Activated naive CD8-positive, alpha-beta T cell treated with anti-CD3 and anti-CD28 coated beads for 36 hours (primary cell): ENCODE results near the gene LRMDA. TPM values are rescaled to one million over a fixed set of nuclear protein-coding genes. Genes with fewer than 3 reads are reported as not detected.

ENCODE experiments used
- DNase-seq: peaks from one replicate; pipeline ENCODE4 v3.0.0; 2021
- H3K27ac Mint-ChIP-seq: one replicate; pipeline ENCODE4 v1.8.0; 2022; ENCODE audit warnings: mild to moderate bottlenecking, moderate library complexity, mixed read lengths
- H3K27me3 Mint-ChIP-seq: one replicate; pipeline ENCODE4 v1.8.0; 2022; ENCODE audit warnings: mild to moderate bottlenecking, mixed read lengths
- H3K36me3 Mint-ChIP-seq: one replicate; pipeline ENCODE4 v1.8.0; 2021; ENCODE audit warnings: mild to moderate bottlenecking, mixed read lengths
- H3K4me1 Mint-ChIP-seq: one replicate; pipeline ENCODE4 v1.8.0; 2021; ENCODE audit warnings: mixed read lengths
- H3K4me3 Mint-ChIP-seq: one replicate; pipeline ENCODE4 v1.8.0; 2022; ENCODE audit warnings: mild to moderate bottlenecking, moderate library complexity, mixed read lengths
- H3K9me3 Mint-ChIP-seq: one replicate; pipeline ENCODE4 v1.8.0; 2022; ENCODE audit warnings: mixed read lengths
- total RNA-seq, 2 experiments: library from RNA; stranded (reverse); gene quantifications; one replicate each; pipeline ENCODE4 v1.2.3, GENCODE V29; 2021

LRMDA gene
- total RNA-seq, 2 experiments from 2014 or later = not detected

- DNase-seq = no peak
- Mint-ChIP-seq H3K36me3 (no peaks in the 10 kb centered on the region), H3K27ac (no peak overlapping the region), H3K4me3 (no peak overlapping the region), H3K4me1 (no peaks in the 10 kb centered on the region), H3K27me3 (peaks cover 4% of the 10 kb centered on the region), H3K9me3 (no peaks in the 10 kb centered on the region)
Measured at GRCh38 chr10:76433161-76434005, 1002.0 kb downstream of the LRMDA start.

GRCh38 chr10:76435157-76435556 is 1003.7 kb downstream of the LRMDA start:
- no peak for DNase-seq
- H3K4me1 Mint-ChIP-seq = no peaks in the 10 kb centered on the region
- H3K9me3 Mint-ChIP-seq = no peaks in the 10 kb centered on the region
- H3K4me3 Mint-ChIP-seq = no peak overlapping the region
- H3K27me3 Mint-ChIP-seq = no peaks in the 10 kb centered on the region
- H3K27ac Mint-ChIP-seq = no peak overlapping the region
- H3K36me3 Mint-ChIP-seq = no peaks in the 10 kb centered on the region

- Mint-ChIP-seq H3K27ac (no peak overlapping the region), H3K36me3 (no peaks in the 10 kb centered on the region), H3K27me3 (no peaks in the 10 kb centered on the region), H3K4me3 (no peak overlapping the region), H3K4me1 (no peaks in the 10 kb centered on the region), H3K9me3 (no peaks in the 10 kb centered on the region)
- no peak for DNase-seq
Measured at GRCh38 chr10:76436401-76436811, 1005.0 kb downstream of the LRMDA start.

GRCh38 chr10:76436981-76437380 is 1005.6 kb downstream of the LRMDA start:
- Mint-ChIP-seq H3K9me3 (no peaks in the 10 kb centered on the region), H3K27ac (no peak overlapping the region)

GRCh38 chr10:76440426-76440825 is 1009.0 kb downstream of the LRMDA start:
- no peaks in the 10 kb centered on the region for H3K4me1 Mint-ChIP-seq
- no peaks in the 10 kb centered on the region for H3K27me3 Mint-ChIP-seq
- no peaks in the 10 kb centered on the region for H3K36me3 Mint-ChIP-seq
- no peak overlapping the region for H3K4me3 Mint-ChIP-seq
- H3K27ac Mint-ChIP-seq = no peak overlapping the region
- no peak for DNase-seq
- H3K9me3 Mint-ChIP-seq = no peaks in the 10 kb centered on the region

More at GRCh38 chr10:76436981-76437380, 1005.6 kb downstream of the LRMDA start:
- H3K36me3 Mint-ChIP-seq = no peaks in the 10 kb centered on the region
- H3K4me1 Mint-ChIP-seq = no peaks in the 10 kb centered on the region
- DNase-seq = no peak
- no peak overlapping the region for H3K4me3 Mint-ChIP-seq
- no peaks in the 10 kb centered on the region for H3K27me3 Mint-ChIP-seq

GRCh38 chr10:76442113-76442512 is 1010.7 kb downstream of the LRMDA start:
- no peaks in the 10 kb centered on the region for H3K27me3 Mint-ChIP-seq
- H3K27ac Mint-ChIP-seq = no peak overlapping the region

GRCh38 chr10:76444034-76444800 is 1012.8 kb downstream of the LRMDA start:
- DNase-seq = no peak
- Mint-ChIP-seq H3K4me3 (no peak overlapping the region), H3K36me3 (no peaks in the 10 kb centered on the region), H3K9me3 (no peaks in the 10 kb centered on the region), H3K27ac (no peak overlapping the region), H3K27me3 (no peaks in the 10 kb centered on the region), H3K4me1 (no peaks in the 10 kb centered on the region)

More at GRCh38 chr10:76442113-76442512, 1010.7 kb downstream of the LRMDA start:
- no peak for DNase-seq
- Mint-ChIP-seq H3K9me3 (no peaks in the 10 kb centered on the region), H3K4me1 (no peaks in the 10 kb centered on the region), H3K4me3 (no peak overlapping the region), H3K36me3 (no peaks in the 10 kb centered on the region)

GRCh38 chr10:76447578-76447977 is 1016.2 kb downstream of the LRMDA start:
- Mint-ChIP-seq H3K4me3 (no peak overlapping the region), H3K27me3 (peaks cover 7% of the 10 kb centered on the region), H3K9me3 (no peaks in the 10 kb centered on the region), H3K4me1 (no peaks in the 10 kb centered on the region), H3K27ac (no peak overlapping the region), H3K36me3 (no peaks in the 10 kb centered on the region)
- DNase-seq = no peak

GRCh38 chr10:76451911-76452310 is 1020.5 kb downstream of the LRMDA start:
- Mint-ChIP-seq H3K4me1 (no peaks in the 10 kb centered on the region), H3K36me3 (no peaks in the 10 kb centered on the region), H3K27ac (no peak overlapping the region), H3K9me3 (no peaks in the 10 kb centered on the region), H3K4me3 (no peak overlapping the region), H3K27me3 (peaks cover 7% of the 10 kb centered on the region)
- DNase-seq = no peak

GRCh38 chr10:76453332-76453731 is 1021.9 kb downstream of the LRMDA start:
- H3K9me3 Mint-ChIP-seq = no peaks in the 10 kb centered on the region
- no peak for DNase-seq
- no peaks in the 10 kb centered on the region for H3K4me1 Mint-ChIP-seq
- H3K36me3 Mint-ChIP-seq = no peaks in the 10 kb centered on the region
- H3K27me3 Mint-ChIP-seq = peaks cover 7% of the 10 kb centered on the region
- H3K4me3 Mint-ChIP-seq = no peak overlapping the region
- H3K27ac Mint-ChIP-seq = no peak overlapping the region

GRCh38 chr10:76453997-76454396 is 1022.6 kb downstream of the LRMDA start:
- Mint-ChIP-seq H3K36me3 (no peaks in the 10 kb centered on the region), H3K4me1 (no peaks in the 10 kb centered on the region), H3K4me3 (no peak overlapping the region), H3K27ac (no peak overlapping the region), H3K9me3 (no peaks in the 10 kb centered on the region), H3K27me3 (peaks cover 7% of the 10 kb centered on the region)
- DNase-seq = no peak

GRCh38 chr10:76454506-76455140 is 1023.2 kb downstream of the LRMDA start:
- no peaks in the 10 kb centered on the region for H3K36me3 Mint-ChIP-seq
- no peaks in the 10 kb centered on the region for H3K4me1 Mint-ChIP-seq
- H3K27me3 Mint-ChIP-seq = peaks cover 7% of the 10 kb centered on the region
- no peak overlapping the region for H3K27ac Mint-ChIP-seq
- DNase-seq = no peak
- H3K9me3 Mint-ChIP-seq = no peaks in the 10 kb centered on the region
- no peak overlapping the region for H3K4me3 Mint-ChIP-seq

- Mint-ChIP-seq H3K27ac (no peak overlapping the region), H3K4me1 (no peaks in the 10 kb centered on the region), H3K27me3 (peaks cover 7% of the 10 kb centered on the region), H3K9me3 (no peaks in the 10 kb centered on the region), H3K36me3 (no peaks in the 10 kb centered on the region), H3K4me3 (no peak overlapping the region)
- DNase-seq = no peak
Measured at GRCh38 chr10:76456197-76456596, 1024.8 kb downstream of the LRMDA start.

- Mint-ChIP-seq H3K36me3 (no peaks in the 10 kb centered on the region), H3K4me3 (no peak overlapping the region), H3K4me1 (no peaks in the 10 kb centered on the region), H3K27me3 (no peaks in the 10 kb centered on the region), H3K9me3 (no peaks in the 10 kb centered on the region), H3K27ac (no peak overlapping the region)
- no peak for DNase-seq
Measured at GRCh38 chr10:76459016-76459730, 1027.7 kb downstream of the LRMDA start.

- Mint-ChIP-seq H3K27me3 (no peaks in the 10 kb centered on the region), H3K4me3 (no peak overlapping the region), H3K27ac (no peak overlapping the region), H3K36me3 (no peaks in the 10 kb centered on the region), H3K4me1 (no peaks in the 10 kb centered on the region), H3K9me3 (no peaks in the 10 kb centered on the region)
- no peak for DNase-seq
Measured at GRCh38 chr10:76461024-76461423, 1029.6 kb downstream of the LRMDA start.
